ENCODE data around the gene CACNA1C.

Gene CACNA1C

GRCh38 chr12:2052826-2053678, at the start of gene CACNA1C:
CACNA1C (plus strand) TSS chr12:2052987; CDS start chr12:2053563, 576 bp downstream.
- peak; percentile 59 for DNase-seq (ENCODE audit: low spot score)

GRCh38 chr12:2003676-2004112, 49.1 kb upstream of the CACNA1C start:
- no peak for DNase-seq (ENCODE audit: low spot score)

- peak; percentile 97 for DNase-seq (ENCODE audit: low spot score)
These were observed 48.5 kb upstream of the CACNA1C start, which contains the start of gene DCP1B for GRCh38 chr12:2004113-2004929. DCP1B (minus strand) TSS chr12:2004457; CDS start chr12:2004431, 26 bp downstream.

- DNase-seq (ENCODE audit: low spot score): no peak
These were observed 44.1 kb upstream of the CACNA1C start for GRCh38 chr12:2008677-2009076.

- no peak for DNase-seq (ENCODE audit: low spot score)
These were observed 43.2 kb upstream of the CACNA1C start for GRCh38 chr12:2009623-2010022.

- DNase-seq (ENCODE audit: low spot score): no peak
These were observed 40.9 kb upstream of the CACNA1C start for GRCh38 chr12:2011643-2012607.

- no peak for DNase-seq (ENCODE audit: low spot score)
These were observed 39.7 kb upstream of the CACNA1C start for GRCh38 chr12:2013086-2013485.

GRCh38 chr12:2013527-2014223, 39.1 kb upstream of the CACNA1C start:
- DNase-seq (ENCODE audit: low spot score): peak; percentile 42

- DNase-seq (ENCODE audit: low spot score): no peak
These were observed 38.6 kb upstream of the CACNA1C start for GRCh38 chr12:2014231-2014630.

- DNase-seq (ENCODE audit: low spot score): no peak
These were observed 35.8 kb upstream of the CACNA1C start for GRCh38 chr12:2016862-2017545.

GRCh38 chr12:2017546-2018337, 35.0 kb upstream of the CACNA1C start:
- no peak for DNase-seq (ENCODE audit: low spot score)

- no peak for DNase-seq (ENCODE audit: low spot score)
These were observed 34.4 kb upstream of the CACNA1C start for GRCh38 chr12:2018391-2018790.

GRCh38 chr12:2019126-2019525, 33.7 kb upstream of the CACNA1C start:
- no peak for DNase-seq (ENCODE audit: low spot score)

- DNase-seq (ENCODE audit: low spot score): no peak
These were observed 32.3 kb upstream of the CACNA1C start for GRCh38 chr12:2020511-2020910.

- DNase-seq (ENCODE audit: low spot score): no peak
These were observed 29.4 kb upstream of the CACNA1C start for GRCh38 chr12:2023365-2023764.

GRCh38 chr12:2027351-2027750, 25.4 kb upstream of the CACNA1C start:
- DNase-seq (ENCODE audit: low spot score): no peak

- no peak for DNase-seq (ENCODE audit: low spot score)
These were observed 22.9 kb upstream of the CACNA1C start for GRCh38 chr12:2029851-2030250.

GRCh38 chr12:2032506-2032905, 20.3 kb upstream of the CACNA1C start:
- no peak for DNase-seq (ENCODE audit: low spot score)

GRCh38 chr12:2034633-2035430, 18.0 kb upstream of the CACNA1C start:
- peak; percentile 88 for DNase-seq (ENCODE audit: low spot score)

Measured in putamen (tissue), 1 donor.